K562 (cell line): ENCODE results near the gene NISCH. TPM values are rescaled to one million over a fixed set of nuclear protein-coding genes. Genes with fewer than 3 reads are reported as not detected.

Experiments used
- ASH1L ChIP-seq: fragments of 450-650 bp; IDR thresholded peaks from 2 replicates; pipeline ENCODE4 v1.6.1; 2018; ENCODE audit warnings: borderline replicate concordance, mild to moderate bottlenecking, low read depth; ENCODE audit not compliant: partially characterized antibody
- CEBPB ChIP-seq: fragments of 450-650 bp; IDR thresholded peaks from 2 replicates; pipeline ENCODE4 v1.6.1; 2016; ENCODE audit warnings: missing genetic modification characterization, missing compliant biosample characterization
- KDM5B ChIP-seq: fragments of 200-600 bp; sonication (generic); IDR thresholded peaks from 2 replicates; pipeline ENCODE4 v1.6.1; 2012; ENCODE audit warnings: low read depth, mild to moderate bottlenecking, moderate library complexity, low read length, control low read depth, inconsistent platforms; ENCODE audit not compliant: insufficient replicate concordance
- RAD21 ChIP-seq, 2 experiments: fragments of 250-450 bp in 1 of 2; fragments of 450-650 bp in 1 of 2; sonication (Bioruptor Pico) in 1 of 2; formaldehyde crosslinking in 1 of 2; IDR thresholded peaks in 1 of 2; conservative IDR thresholded peaks in 1 of 2; 2 replicates each; pipeline versions ENCODE4 v1.4.0 to v1.8.0; 2020 to 2022; ENCODE audit warnings: mild to moderate bottlenecking in 2 of 2, moderate library complexity in 1 of 2
- RBBP5 ChIP-seq: fragments of 200-600 bp; sonication (generic); IDR thresholded peaks from 2 replicates; pipeline ENCODE4 v1.6.1; 2012; ENCODE audit warnings: borderline replicate concordance, mild to moderate bottlenecking, low read length, control low read depth, inconsistent platforms; ENCODE audit not compliant: insufficient read depth, poor library complexity, severe bottlenecking
- SAP30 ChIP-seq: fragments of 200-600 bp; sonication (generic); IDR thresholded peaks from 2 replicates; pipeline ENCODE4 v1.6.1; 2012; ENCODE audit warnings: borderline replicate concordance, low read depth, mild to moderate bottlenecking, moderate library complexity, low read length, control low read depth, inconsistent platforms; ENCODE audit not compliant: insufficient read depth, poor library complexity, severe bottlenecking
- SRSF1 ChIP-seq: fragments of 200-400 bp; formaldehyde crosslinking; IDR thresholded peaks from 2 replicates; pipeline ENCODE4 v1.6.1; 2017; ENCODE audit warnings: mild to moderate bottlenecking, low read depth, low read length, moderate library complexity
- polyA plus RNA-seq, 8 experiments: library from polyadenylated mRNA; depleted of rRNA in 4 of 8; stranded (reverse) in 5 of 8; unstranded in 3 of 8; fragments of >200 nt; fragmentation: Nextera tagmentation in 2 of 8; fragmentation: Illumina TruSeq in 1 of 8; extraction: Ambion mirVana in 2 of 8; extraction: Trizol in 1 of 8; gene quantifications; 2 replicates each; pipeline versions ENCODE4 v1.2.1 to v1.2.3, GENCODE V29; 2011 to 2014; ENCODE audit warnings: inconsistent platforms in 1 of 8, missing spikeins in 1 of 8
- total RNA-seq, 7 experiments: library from RNA; depleted of rRNA in 6 of 7; stranded (reverse); fragments of >200 nt in 6 of 7; fragmentation: Illumina TruSeq in 2 of 7; extraction: Trizol in 2 of 7; gene quantifications; 2 replicates each; pipeline versions ENCODE4 v1.2.1 to v1.2.3, GENCODE V29; 2011 to 2021; ENCODE audit warnings: low replicate concordance in 1 of 7
- TF ChIP-seq, protein P1 (sequence below): fragments of 250-450 bp; sonication (Bioruptor Pico); IDR thresholded peaks from 2 replicates; pipeline ENCODE4 v1.5.0; 2020; ENCODE audit warnings: mild to moderate bottlenecking, borderline replicate concordance

NISCH gene
- total and polyA plus RNA-seq, 9 of the 15 experiments (the other 6 are each of a cell fraction or from before 2014, with no cell fraction given): 0.44 to 43.5 (median 23.4) TPM

DNA sequence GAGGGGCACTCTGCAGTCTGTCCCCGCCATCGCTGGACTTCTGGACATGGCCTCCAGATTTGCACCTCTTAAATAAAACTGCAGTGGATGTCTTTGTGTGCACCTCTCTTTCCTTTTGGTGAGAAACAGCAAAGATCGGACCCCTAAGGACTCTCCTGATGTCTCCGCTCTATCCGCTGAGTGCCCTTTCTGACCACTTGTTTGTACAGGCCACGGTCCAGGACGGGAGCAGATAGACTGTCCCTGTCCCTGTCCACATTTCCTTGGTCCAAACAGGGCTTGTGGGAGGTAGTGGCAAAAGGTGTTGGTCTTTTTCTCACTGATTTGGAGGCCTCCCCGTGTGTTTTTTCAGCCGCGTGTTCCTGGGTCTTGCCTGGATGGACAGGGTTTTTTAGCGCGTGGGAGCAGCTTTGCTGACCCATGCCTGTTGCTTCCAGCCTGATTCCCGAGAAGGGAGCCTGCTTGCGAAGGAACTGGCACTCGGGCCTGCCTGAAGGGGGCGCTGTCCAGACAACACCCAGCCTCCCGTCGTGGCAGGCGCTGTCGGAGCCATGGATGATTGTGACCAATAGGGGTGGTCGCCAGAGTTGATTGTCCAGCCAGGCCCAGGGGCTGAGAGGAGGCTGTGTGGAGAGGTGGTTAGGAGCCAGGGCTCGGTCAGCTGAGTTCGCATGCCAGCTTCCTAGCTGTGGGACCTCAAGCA lies 26.6 kb downstream of the NISCH start (continued):
- TF ChIP-seq ASH1L (no peak), RAD21 (CRISPR knock-in tag; conservative IDR thresholded peaks at IDR 0.05 in 1 of 2, IDR thresholded peaks at IDR 0.05 in 1 of 2) (peak in 1 of 2 experiments; percentile 33; a peak in 1 of 4 replicates), SAP30 (no peak), SRSF1 (no peak), RBBP5 (no peak), CEBPB (tag) (no peak), KDM5B (no peak)
- TF ChIP-seq, protein P1, sequence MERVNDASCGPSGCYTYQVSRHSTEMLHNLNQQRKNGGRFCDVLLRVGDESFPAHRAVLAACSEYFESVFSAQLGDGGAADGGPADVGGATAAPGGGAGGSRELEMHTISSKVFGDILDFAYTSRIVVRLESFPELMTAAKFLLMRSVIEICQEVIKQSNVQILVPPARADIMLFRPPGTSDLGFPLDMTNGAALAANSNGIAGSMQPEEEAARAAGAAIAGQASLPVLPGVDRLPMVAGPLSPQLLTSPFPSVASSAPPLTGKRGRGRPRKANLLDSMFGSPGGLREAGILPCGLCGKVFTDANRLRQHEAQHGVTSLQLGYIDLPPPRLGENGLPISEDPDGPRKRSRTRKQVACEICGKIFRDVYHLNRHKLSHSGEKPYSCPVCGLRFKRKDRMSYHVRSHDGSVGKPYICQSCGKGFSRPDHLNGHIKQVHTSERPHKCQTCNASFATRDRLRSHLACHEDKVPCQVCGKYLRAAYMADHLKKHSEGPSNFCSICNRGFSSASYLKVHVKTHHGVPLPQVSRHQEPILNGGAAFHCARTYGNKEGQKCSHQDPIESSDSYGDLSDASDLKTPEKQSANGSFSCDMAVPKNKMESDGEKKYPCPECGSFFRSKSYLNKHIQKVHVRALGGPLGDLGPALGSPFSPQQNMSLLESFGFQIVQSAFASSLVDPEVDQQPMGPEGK (CRISPR knock-in tag): no peak
